ENCODE measurements around the gene RTKN. TPM values are rescaled to one million over a fixed set of nuclear protein-coding genes. Genes with fewer than 3 reads are reported as not detected.

The RTKN gene
- total RNA-seq, 2 donors from 2014 or later = 83.6 to 117 TPM

DNA sequence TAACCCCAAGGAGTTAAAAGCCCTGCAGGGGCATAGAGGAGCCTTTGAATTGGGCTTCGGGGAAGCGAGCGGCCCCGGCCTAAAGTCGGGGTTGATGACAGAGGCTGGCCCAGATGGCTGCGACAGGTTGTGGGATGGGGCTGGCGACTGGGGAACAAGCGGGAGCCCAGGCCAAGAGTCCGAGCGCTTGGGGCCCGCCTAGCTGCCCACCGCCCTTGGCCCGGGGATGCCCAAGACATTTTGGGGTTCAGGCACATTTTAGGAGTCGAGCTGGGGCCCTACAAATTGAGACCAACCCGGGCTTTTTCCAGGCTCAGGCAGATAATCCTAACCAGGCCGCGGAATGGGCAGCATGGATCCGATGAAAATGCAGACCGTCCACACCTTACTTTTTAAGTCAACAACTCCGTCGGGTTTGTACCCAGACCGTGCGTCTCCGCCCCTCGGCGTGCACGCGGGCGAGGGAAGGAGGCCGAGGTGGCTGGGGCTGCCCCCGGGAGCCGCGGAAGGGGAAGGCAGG, 507 bp downstream of the RTKN start:
- Histone ChIP-seq H3K4me1 (ENCODE audit: control insufficient read depth, insufficient read depth, low read length) (peaks cover 12% of the 10 kb centered on the region), H3K27ac (ENCODE audit: low read depth, low read length) (peak overlapping the region; percentile 98), H3K27me3 (ENCODE audit: control insufficient read depth, insufficient read depth, low read length, poor library complexity, severe bottlenecking) (no peaks in the 10 kb centered on the region), H3K9ac (ENCODE audit: extremely low read depth, low read length, poor library complexity, severe bottlenecking) (peak overlapping the region; percentile 95), H3K9me3 (ENCODE audit: control insufficient read depth, low read length) (no peaks in the 10 kb centered on the region), H3K4me3 (ENCODE audit: low read length) (peak overlapping the region; percentile 96), H3K36me3 (ENCODE audit: control insufficient read depth, insufficient read depth, low read length) (peaks cover 33% of the 10 kb centered on the region)
- DNase-seq = peak; percentile 78
- Mint-ChIP-seq H3K9me3 (no peaks in the 10 kb centered on the region), H3K27me3 (ENCODE audit: insufficient read depth) (no peaks in the 10 kb centered on the region), H3K27ac (peak overlapping the region; percentile 99), H3K36me3 (ENCODE audit: low read depth) (peaks cover 18% of the 10 kb centered on the region), H3K4me3 (peak overlapping the region; percentile 96), H3K4me1 (peaks cover 38% of the 10 kb centered on the region)
- TF ChIP-seq, protein P1, sequence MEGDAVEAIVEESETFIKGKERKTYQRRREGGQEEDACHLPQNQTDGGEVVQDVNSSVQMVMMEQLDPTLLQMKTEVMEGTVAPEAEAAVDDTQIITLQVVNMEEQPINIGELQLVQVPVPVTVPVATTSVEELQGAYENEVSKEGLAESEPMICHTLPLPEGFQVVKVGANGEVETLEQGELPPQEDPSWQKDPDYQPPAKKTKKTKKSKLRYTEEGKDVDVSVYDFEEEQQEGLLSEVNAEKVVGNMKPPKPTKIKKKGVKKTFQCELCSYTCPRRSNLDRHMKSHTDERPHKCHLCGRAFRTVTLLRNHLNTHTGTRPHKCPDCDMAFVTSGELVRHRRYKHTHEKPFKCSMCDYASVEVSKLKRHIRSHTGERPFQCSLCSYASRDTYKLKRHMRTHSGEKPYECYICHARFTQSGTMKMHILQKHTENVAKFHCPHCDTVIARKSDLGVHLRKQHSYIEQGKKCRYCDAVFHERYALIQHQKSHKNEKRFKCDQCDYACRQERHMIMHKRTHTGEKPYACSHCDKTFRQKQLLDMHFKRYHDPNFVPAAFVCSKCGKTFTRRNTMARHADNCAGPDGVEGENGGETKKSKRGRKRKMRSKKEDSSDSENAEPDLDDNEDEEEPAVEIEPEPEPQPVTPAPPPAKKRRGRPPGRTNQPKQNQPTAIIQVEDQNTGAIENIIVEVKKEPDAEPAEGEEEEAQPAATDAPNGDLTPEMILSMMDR (conservative IDR thresholded peaks at IDR 0.05) = no peak
- 1 to 2% methylated on average over 23 to 33 of the region's 33 CpGs for WGBS, 2 experiments (ENCODE audit: insufficient coverage in 1 of 2, insufficient read length in 1 of 2)

DNA sequence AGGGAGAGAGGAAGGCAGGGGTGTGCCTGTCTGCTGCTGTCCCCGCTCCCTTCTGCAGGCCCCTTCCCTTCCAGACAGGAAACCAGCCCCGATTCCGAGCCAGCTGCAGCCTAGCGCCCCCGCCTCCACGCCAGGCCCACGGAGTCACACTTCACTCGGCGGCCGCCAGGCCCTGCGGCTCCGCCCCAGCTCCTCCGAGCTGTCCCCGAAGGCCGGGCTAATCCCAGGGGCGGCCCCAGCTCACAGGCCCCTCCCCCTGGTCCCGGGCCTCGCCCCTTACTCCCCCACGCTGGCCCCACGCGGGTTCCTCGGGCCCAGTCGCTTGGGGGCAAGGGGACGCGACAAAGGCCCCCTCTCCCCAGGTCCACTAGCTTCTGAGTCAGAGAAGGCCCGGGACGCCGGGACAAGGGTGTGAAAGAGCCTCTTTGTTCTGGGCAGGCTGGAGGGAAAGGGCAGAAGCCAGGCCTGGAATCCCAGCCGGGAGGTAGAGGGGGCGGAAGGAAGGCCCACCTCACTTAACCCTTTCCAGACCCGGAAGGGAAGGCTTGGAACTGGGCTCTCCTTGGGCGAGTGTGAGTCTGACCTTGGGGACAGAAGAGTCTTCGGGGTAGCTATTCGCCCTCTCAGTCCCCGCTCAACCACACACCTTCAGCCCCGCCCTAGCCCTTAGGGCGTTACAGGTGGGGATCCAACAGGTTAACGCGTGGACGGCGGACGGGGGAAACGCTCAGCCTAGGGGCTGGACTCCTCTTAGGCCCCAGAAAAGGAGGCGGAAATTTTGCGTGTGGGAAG, 1.2 kb downstream of the RTKN start:
- H3K4me1 ChIP-seq (ENCODE audit: control insufficient read depth, insufficient read depth, low read length) = peaks cover 12% of the 10 kb centered on the region
- peak overlapping the region; percentile 96 for H3K4me3 Mint-ChIP-seq
- DNase-seq = peak; percentile 95
- H3K27ac Mint-ChIP-seq = peak overlapping the region; percentile 99
- peak overlapping the region; percentile 95 for H3K9ac ChIP-seq (ENCODE audit: extremely low read depth, low read length, poor library complexity, severe bottlenecking)
- H3K9me3 ChIP-seq (ENCODE audit: control insufficient read depth, low read length) = no peaks in the 10 kb centered on the region
- peaks cover 38% of the 10 kb centered on the region for H3K4me1 Mint-ChIP-seq
- peak overlapping the region; percentile 96 for H3K4me3 ChIP-seq (ENCODE audit: low read length)
- H3K27me3 Mint-ChIP-seq (ENCODE audit: insufficient read depth) = no peaks in the 10 kb centered on the region
- peaks cover 24% of the 10 kb centered on the region for H3K36me3 Mint-ChIP-seq (ENCODE audit: low read depth)
- TF ChIP-seq, protein P1 (conservative IDR thresholded peaks at IDR 0.05) = peak; percentile 51
- H3K9me3 Mint-ChIP-seq = no peaks in the 10 kb centered on the region
- H3K27ac ChIP-seq (ENCODE audit: low read depth, low read length) = peak overlapping the region; percentile 98
- no peaks in the 10 kb centered on the region for H3K27me3 ChIP-seq (ENCODE audit: control insufficient read depth, insufficient read depth, low read length, poor library complexity, severe bottlenecking)
- H3K36me3 ChIP-seq (ENCODE audit: control insufficient read depth, insufficient read depth, low read length) = peaks cover 39% of the 10 kb centered on the region
- WGBS, 2 experiments (ENCODE audit: insufficient coverage in 1 of 2, insufficient read length in 1 of 2) = 0 to 5% methylated on average over 15 to 45 of the region's 45 CpGs

GRCh38 chr2:74439803-74440377, 1.8 kb downstream of the RTKN start:
- H3K27ac ChIP-seq (ENCODE audit: low read depth, low read length) = peak overlapping the region; percentile 98
- DNase-seq = no peak
- H3K27me3 ChIP-seq (ENCODE audit: control insufficient read depth, insufficient read depth, low read length, poor library complexity, severe bottlenecking) = no peaks in the 10 kb centered on the region
- H3K4me1 ChIP-seq (ENCODE audit: control insufficient read depth, insufficient read depth, low read length) = peaks cover 12% of the 10 kb centered on the region
- peak overlapping the region; percentile 96 for H3K4me3 ChIP-seq (ENCODE audit: low read length)
- WGBS, 2 experiments (ENCODE audit: insufficient coverage in 1 of 2, insufficient read length in 1 of 2) = 3 to 38% methylated on average over 5 to 14 of the region's 14 CpGs
- H3K27ac Mint-ChIP-seq = peak overlapping the region; percentile 99
- H3K36me3 ChIP-seq (ENCODE audit: control insufficient read depth, insufficient read depth, low read length) = peaks cover 46% of the 10 kb centered on the region
- peaks cover 27% of the 10 kb centered on the region for H3K36me3 Mint-ChIP-seq (ENCODE audit: low read depth)
- peaks cover 38% of the 10 kb centered on the region for H3K4me1 Mint-ChIP-seq
- H3K4me3 Mint-ChIP-seq = peak overlapping the region; percentile 96
- no peaks in the 10 kb centered on the region for H3K9me3 Mint-ChIP-seq
- no peaks in the 10 kb centered on the region for H3K9me3 ChIP-seq (ENCODE audit: control insufficient read depth, low read length)
- TF ChIP-seq, protein P1 (conservative IDR thresholded peaks at IDR 0.05) = no peak
- no peaks in the 10 kb centered on the region for H3K27me3 Mint-ChIP-seq (ENCODE audit: insufficient read depth)
- peak overlapping the region; percentile 95 for H3K9ac ChIP-seq (ENCODE audit: extremely low read depth, low read length, poor library complexity, severe bottlenecking)
